ENCODE data around the gene EPB41. TPM values are rescaled to one million over a fixed set of nuclear protein-coding genes. Genes with fewer than 3 reads are reported as not detected.
"Not testable (repeated sequence)": the region's sequence is repeated elsewhere in the genome, so short reads cannot be mapped to it uniquely, and the experiment has no call there.

Gene EPB41
- 15.5 and 16.1 TPM in 2 replicates for total RNA-seq

- H3K4me3 ChIP-seq (ENCODE audit: low read depth, low read length) = peak within 1 kb of the TSS; percentile 56
- no peak for DNase-seq (ENCODE audit: low read depth)
- TF ChIP-seq CTCF (conservative IDR thresholded peaks at IDR 0.05; ENCODE audit: low read depth, low read length) = no peak
Measured at GRCh38 chr1:28914228-28915030, at the start of gene EPB41. Gene EPB41, plus strand, starts transcription at chr1:28914569. Its CDS starts 72,869 bp downstream, at chr1:28987438.

DNA sequence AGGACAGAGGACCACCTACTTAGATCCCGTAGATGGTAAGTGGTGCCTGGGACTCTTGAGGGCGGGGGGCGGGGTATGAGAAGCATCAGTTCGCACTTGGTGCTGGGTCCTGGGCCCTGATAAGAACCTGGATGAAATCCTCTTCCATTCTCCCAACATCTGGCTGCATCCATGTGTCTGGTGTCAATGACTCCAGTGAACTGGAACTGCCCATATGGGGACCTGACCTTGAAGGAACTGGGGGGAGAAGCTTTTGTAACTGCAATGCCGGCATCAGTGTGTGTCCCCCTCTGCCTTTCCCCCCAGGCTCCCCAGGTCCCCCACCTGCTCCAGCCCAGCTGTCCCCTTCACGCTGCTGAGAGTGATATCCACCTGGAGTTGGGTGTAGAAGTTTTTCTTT is 49.7 kb upstream of the EPB41 start:
- DNase-seq (ENCODE audit: low read depth) = no peak
- H3K4me3 ChIP-seq (ENCODE audit: low read depth, low read length) = no peak overlapping the region
- TF ChIP-seq CTCF (conservative IDR thresholded peaks at IDR 0.05; ENCODE audit: low read depth, low read length) = no peak

DNA sequence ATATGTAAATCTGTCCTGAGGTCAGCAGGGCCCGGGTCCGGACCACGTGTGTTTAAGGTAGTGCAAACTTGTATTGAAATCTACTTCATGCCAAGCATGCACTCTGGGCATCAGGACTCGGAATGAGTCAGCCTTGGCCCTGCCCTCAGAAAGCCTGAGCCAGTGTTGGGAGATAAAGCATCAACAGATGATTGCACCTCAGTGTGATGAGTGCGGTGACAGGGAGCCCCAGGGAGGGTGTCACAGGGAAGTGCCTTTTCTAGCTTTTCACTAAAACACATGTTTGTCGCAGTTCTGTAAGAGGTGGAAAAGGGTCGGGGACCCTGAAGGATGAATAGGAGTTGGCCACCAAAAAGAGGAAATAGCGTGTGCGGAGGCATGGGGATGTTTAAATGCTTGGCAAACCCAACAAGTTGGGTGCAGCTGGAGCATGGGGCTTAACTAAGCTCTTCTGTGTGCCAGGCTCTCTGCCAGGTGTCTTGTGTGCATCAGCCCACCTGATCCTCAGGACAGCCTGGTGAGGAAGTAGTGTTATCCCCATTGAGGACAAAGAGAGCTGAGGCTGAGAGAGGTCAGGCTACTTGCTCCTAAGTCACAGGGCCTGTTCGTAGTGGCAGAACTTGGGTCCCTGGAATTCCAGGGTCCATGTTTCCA is 48.2 kb upstream of the EPB41 start:
- H3K4me3 ChIP-seq (ENCODE audit: low read depth, low read length) = no peak overlapping the region
- no peak for DNase-seq (ENCODE audit: low read depth)
- TF ChIP-seq CTCF (conservative IDR thresholded peaks at IDR 0.05; ENCODE audit: low read depth, low read length) = no peak

GRCh38 chr1:28867850-28868249 is 46.5 kb upstream of the EPB41 start:
- no peak for TF ChIP-seq CTCF (conservative IDR thresholded peaks at IDR 0.05; ENCODE audit: low read depth, low read length)
- no peak for DNase-seq (ENCODE audit: low read depth)
- no peak overlapping the region for H3K4me3 ChIP-seq (ENCODE audit: low read depth, low read length)

- no peak for DNase-seq (ENCODE audit: low read depth)
- TF ChIP-seq CTCF (conservative IDR thresholded peaks at IDR 0.05; ENCODE audit: low read depth, low read length) = no peak
- no peak overlapping the region for H3K4me3 ChIP-seq (ENCODE audit: low read depth, low read length)
Measured at GRCh38 chr1:28869952-28870351, 44.4 kb upstream of the EPB41 start.

GRCh38 chr1:28871631-28872401 is 42.6 kb upstream of the EPB41 start:
- H3K4me3 ChIP-seq (ENCODE audit: low read depth, low read length) = no peak overlapping the region
- no peak for TF ChIP-seq CTCF (conservative IDR thresholded peaks at IDR 0.05; ENCODE audit: low read depth, low read length)
- no peak for DNase-seq (ENCODE audit: low read depth)

- not testable (repeated sequence) for DNase-seq (ENCODE audit: low read depth); H3K4me3 ChIP-seq (ENCODE audit: low read depth, low read length)
Measured at GRCh38 chr1:28875134-28875533, 39.2 kb upstream of the EPB41 start.
